GM13976 (cell line): ENCODE measurements around the gene CELF2.

Experiments used
- DNase-seq: peaks from one replicate; pipeline ENCODE4 v3.0.0; 2012; ENCODE audit warnings: low spot score
- in situ Hi-C: fragments of 300-500 bp; cut with MboI; formaldehyde crosslinking; loops from one replicate; pipeline ENCODE4 v1.12.0; 2022; ENCODE audit warnings: low sequenced_read_pairs, mixed read lengths, inconsistent platforms; ENCODE audit not compliant: unreplicated experiment
- TF ChIP-seq, protein P1 (sequence below): IDR thresholded peaks from 2 replicates; pipeline ENCODE4 v1.5.1; 2012; ENCODE audit warnings: borderline replicate concordance, mild to moderate bottlenecking; ENCODE audit not compliant: insufficient read depth; ENCODE audit errors: extremely low read depth, missing control alignments, control extremely low read depth

The CELF2 gene

DNA sequence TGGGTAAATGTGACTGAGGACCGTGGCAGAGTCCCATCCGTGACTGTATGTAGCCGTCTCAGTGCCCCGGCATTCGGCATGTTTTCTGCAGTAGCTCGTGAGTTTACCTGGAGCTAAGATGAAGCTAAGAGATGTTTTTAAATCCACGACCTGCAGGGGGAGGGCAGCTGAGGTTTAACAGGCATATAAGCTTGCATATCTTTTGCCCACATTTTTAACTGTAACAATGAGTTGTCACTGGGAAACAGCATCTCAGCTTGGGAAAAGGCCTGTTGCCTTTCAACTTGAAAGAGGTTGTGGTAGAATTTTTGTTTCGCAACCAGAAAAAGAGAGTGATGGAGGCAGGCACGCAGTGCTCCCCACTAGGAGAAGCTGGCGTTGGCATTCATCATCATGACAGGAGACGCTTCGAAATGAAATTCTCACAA, 77.7 kb downstream of the CELF2 start:
- DNase-seq: no peak
- in situ Hi-C loops: no loop called here
- TF ChIP-seq, protein P1, sequence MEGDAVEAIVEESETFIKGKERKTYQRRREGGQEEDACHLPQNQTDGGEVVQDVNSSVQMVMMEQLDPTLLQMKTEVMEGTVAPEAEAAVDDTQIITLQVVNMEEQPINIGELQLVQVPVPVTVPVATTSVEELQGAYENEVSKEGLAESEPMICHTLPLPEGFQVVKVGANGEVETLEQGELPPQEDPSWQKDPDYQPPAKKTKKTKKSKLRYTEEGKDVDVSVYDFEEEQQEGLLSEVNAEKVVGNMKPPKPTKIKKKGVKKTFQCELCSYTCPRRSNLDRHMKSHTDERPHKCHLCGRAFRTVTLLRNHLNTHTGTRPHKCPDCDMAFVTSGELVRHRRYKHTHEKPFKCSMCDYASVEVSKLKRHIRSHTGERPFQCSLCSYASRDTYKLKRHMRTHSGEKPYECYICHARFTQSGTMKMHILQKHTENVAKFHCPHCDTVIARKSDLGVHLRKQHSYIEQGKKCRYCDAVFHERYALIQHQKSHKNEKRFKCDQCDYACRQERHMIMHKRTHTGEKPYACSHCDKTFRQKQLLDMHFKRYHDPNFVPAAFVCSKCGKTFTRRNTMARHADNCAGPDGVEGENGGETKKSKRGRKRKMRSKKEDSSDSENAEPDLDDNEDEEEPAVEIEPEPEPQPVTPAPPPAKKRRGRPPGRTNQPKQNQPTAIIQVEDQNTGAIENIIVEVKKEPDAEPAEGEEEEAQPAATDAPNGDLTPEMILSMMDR: no peak

DNA sequence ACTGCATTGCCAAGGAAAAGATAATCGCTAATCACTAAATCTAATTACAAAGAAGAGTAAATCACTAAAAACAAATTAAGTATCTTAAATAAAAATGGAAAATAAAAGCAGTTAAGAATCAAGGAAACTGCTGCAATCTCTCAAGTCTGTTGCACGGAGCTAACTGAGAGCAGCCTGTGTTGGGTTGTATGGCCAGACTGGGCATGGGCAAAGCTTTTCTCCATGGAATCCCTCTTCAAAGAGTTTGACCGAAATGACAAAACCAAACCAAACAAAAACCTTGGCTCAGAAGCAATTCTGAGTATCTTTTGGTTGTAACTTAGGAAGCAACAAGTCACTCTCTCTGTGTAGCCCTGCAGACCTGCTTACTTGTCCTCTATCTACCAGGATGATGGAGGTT, 78.8 kb downstream of the CELF2 start:
- TF ChIP-seq, protein P1: no peak
- in situ Hi-C loops: no loop called here
- DNase-seq: no peak

DNA sequence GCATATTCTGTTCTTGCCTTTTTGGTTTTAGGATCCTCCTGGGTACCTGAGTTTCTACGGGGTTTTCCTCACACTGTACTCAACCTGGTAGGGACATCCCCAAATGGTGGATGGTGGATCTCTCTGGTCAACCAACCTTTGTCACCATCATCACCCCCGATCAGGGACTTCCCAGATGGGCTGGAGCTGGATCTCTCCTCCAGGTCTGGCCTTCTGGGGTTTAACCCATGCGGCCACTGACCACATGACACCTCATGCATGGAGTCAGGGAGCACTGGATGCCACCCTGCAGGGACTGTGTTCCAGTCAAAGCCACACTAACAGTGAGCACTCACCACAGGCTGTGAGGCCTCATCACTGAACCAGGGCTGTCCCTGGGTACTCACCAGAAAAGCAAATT, 80.0 kb downstream of the CELF2 start:
- DNase-seq: peak; percentile 22
- TF ChIP-seq, protein P1: no peak
- in situ Hi-C loops: no loop called here

GRCh38 chr10:11098666-11099065, 81.0 kb downstream of the CELF2 start:
- in situ Hi-C loops: no loop called here
- DNase-seq: no peak
- TF ChIP-seq, protein P1: no peak

DNA sequence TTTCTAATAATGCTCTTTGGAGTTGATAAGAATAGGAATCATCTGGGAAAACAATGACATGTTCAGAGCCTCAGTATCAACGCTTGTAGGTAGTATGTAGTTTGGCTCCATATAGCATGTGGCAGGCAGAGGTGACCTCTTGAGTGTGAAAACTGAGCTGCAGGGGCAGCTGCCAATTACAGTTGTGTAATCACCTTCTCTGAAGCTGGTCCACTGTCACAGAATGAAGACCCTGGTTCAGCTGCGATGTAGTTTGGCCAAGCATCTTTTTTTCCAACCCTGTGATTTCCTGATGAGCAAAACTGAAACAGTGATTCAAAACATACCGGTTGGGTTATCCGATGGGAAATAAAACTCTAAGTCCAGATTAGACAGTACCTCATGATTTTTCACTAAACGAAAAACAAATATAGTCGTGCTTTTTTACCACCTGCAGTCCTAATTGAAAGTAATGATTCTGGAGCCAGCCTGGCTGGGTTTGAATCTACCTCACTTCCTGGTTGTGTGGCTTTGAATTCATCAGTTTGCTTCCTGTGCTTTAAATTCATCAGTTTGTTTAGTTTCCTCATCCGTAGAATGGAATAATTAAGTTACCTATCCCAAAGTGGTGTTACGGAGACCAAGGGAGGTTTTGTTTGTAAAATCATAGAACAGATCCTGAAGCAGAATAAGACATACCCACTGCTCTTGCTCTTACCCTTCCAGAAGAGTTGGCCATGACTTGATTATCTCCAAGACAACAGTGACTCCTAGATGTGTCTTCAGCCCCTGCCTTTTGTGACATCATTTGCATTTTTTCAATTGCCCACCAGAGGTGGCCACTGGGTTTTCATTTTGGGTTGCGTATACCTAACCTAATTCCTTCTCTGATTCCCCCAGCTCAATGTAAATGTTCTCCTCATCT, 87.4 kb downstream of the CELF2 start:
- DNase-seq: peak; percentile 9
- TF ChIP-seq, protein P1: peak; percentile 26
- in situ Hi-C loops: no loop called here

DNA sequence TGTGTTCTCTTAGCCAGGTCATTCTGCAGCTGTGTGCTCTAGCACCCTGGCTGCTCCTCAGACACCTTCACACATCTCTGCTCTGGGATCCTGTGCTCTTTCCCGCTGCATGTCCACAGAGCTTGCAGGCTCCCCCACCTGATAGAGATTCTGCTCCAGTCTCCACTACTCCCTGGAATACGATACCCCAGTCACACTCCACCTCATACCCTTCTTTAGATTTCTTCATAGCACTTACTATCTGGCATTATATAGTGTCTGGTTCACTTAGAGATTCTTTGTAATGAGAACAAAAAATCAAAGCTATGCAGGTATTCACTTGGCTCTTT, 88.0 kb downstream of the CELF2 start:
- no peak for DNase-seq
- in situ Hi-C loops: no loop called here
- TF ChIP-seq, protein P1: no peak
